ENCODE data around the gene ETV5.

GRCh38 chr3:186075931-186076567 is 32.8 kb downstream of the ETV5 start:
- no peak for TF ChIP-seq POLR2AphosphoS5 (IDR thresholded peaks at IDR 0.05)
- TF ChIP-seq CTCF (IDR thresholded peaks at IDR 0.05), result no peak
